KOPT-K1 (cell line): ENCODE results near the gene PRPH2.
"Not testable (repeated sequence)": the region's sequence is repeated elsewhere in the genome, so short reads cannot be mapped to it uniquely, and the experiment has no call there.

Experiments used
- H3K27ac ChIP-seq: fragments of 200-600 bp; sonication (generic); 2 replicates; pipeline ENCODE4 v1.5.1; 2016; ENCODE audit warnings: antibody characterized with exemption, mild to moderate bottlenecking, low read depth, low read length; ENCODE audit not compliant: poor library complexity, severe bottlenecking
- H3K36me3 ChIP-seq: fragments of 200-600 bp; sonication (generic); 2 replicates; pipeline ENCODE4 v1.5.1; 2017; ENCODE audit warnings: antibody characterized with exemption, mild to moderate bottlenecking, low read length, moderate library complexity; ENCODE audit not compliant: insufficient read depth
- H3K9me3 ChIP-seq: fragments of 200-600 bp; sonication (generic); 2 replicates; pipeline ENCODE4 v1.5.1; 2017; ENCODE audit warnings: antibody characterized with exemption, low read length, mild to moderate bottlenecking; ENCODE audit not compliant: insufficient read depth, poor library complexity, severe bottlenecking

Gene PRPH2

GRCh38 chr6:42696526-42697267, 25.7 kb downstream of the PRPH2 start:
- Histone ChIP-seq H3K36me3 (peaks cover 24% of the 10 kb centered on the region), H3K9me3 (no peaks in the 10 kb centered on the region), H3K27ac (no peak overlapping the region)

GRCh38 chr6:42694586-42694985, 27.8 kb downstream of the PRPH2 start:
- Histone ChIP-seq H3K9me3 (no peaks in the 10 kb centered on the region), H3K27ac (no peak overlapping the region), H3K36me3 (peaks cover 45% of the 10 kb centered on the region)

- no peaks in the 10 kb centered on the region for H3K9me3 ChIP-seq
- peaks cover 53% of the 10 kb centered on the region for H3K36me3 ChIP-seq
- peak overlapping the region; percentile 53 for H3K27ac ChIP-seq
Observed at GRCh38 chr6:42693725-42694323, 28.6 kb downstream of the PRPH2 start.

- Histone ChIP-seq H3K36me3 (peaks cover 67% of the 10 kb centered on the region), H3K27ac (no peak overlapping the region), H3K9me3 (no peaks in the 10 kb centered on the region)
Observed at GRCh38 chr6:42692137-42692911, 30.1 kb downstream of the PRPH2 start.

- H3K9me3 ChIP-seq = no peaks in the 10 kb centered on the region
- H3K36me3 ChIP-seq = peaks cover 68% of the 10 kb centered on the region
- no peak overlapping the region for H3K27ac ChIP-seq
Observed at GRCh38 chr6:42690872-42691271, 31.5 kb downstream of the PRPH2 start.

- Histone ChIP-seq H3K9me3 (no peaks in the 10 kb centered on the region), H3K36me3 (peaks cover 75% of the 10 kb centered on the region), H3K27ac (no peak overlapping the region)
Observed at GRCh38 chr6:42690151-42690702, 32.2 kb downstream of the PRPH2 start.

- H3K36me3 ChIP-seq = peaks cover 82% of the 10 kb centered on the region
- no peaks in the 10 kb centered on the region for H3K9me3 ChIP-seq
- H3K27ac ChIP-seq = no peak overlapping the region
Observed at GRCh38 chr6:42689371-42689770, 33.0 kb downstream of the PRPH2 start.

- peaks cover 85% of the 10 kb centered on the region for H3K36me3 ChIP-seq
- no peak overlapping the region for H3K27ac ChIP-seq
- no peaks in the 10 kb centered on the region for H3K9me3 ChIP-seq
Observed at GRCh38 chr6:42688281-42688680, 34.1 kb downstream of the PRPH2 start.

- H3K36me3 ChIP-seq = peaks cover 96% of the 10 kb centered on the region
Observed at GRCh38 chr6:42679358-42679757, 43.0 kb downstream of the PRPH2 start.

GRCh38 chr6:42674780-42675179, 47.6 kb downstream of the PRPH2 start:
- no peak overlapping the region for H3K27ac ChIP-seq
- peaks cover 97% of the 10 kb centered on the region for H3K36me3 ChIP-seq
- H3K9me3 ChIP-seq = no peaks in the 10 kb centered on the region

More at GRCh38 chr6:42679358-42679757, 43.0 kb downstream of the PRPH2 start:
- H3K9me3 ChIP-seq = no peaks in the 10 kb centered on the region
- H3K27ac ChIP-seq = no peak overlapping the region

GRCh38 chr6:42674368-42674767, 48.0 kb downstream of the PRPH2 start:
- H3K36me3 ChIP-seq = peaks cover 97% of the 10 kb centered on the region
- not testable (repeated sequence) for H3K27ac ChIP-seq, H3K9me3 ChIP-seq

- no peak overlapping the region for H3K27ac ChIP-seq
- H3K9me3 ChIP-seq = no peaks in the 10 kb centered on the region
- peaks cover 98% of the 10 kb centered on the region for H3K36me3 ChIP-seq
Observed at GRCh38 chr6:42664718-42665117, 57.7 kb downstream of the PRPH2 start.

- Histone ChIP-seq H3K9me3 (no peaks in the 10 kb centered on the region), H3K36me3 (peaks cover 98% of the 10 kb centered on the region), H3K27ac (no peak overlapping the region)
Observed at GRCh38 chr6:42661540-42662153, 60.8 kb downstream of the PRPH2 start.

GRCh38 chr6:42659806-42660205, 62.6 kb downstream of the PRPH2 start:
- Histone ChIP-seq H3K9me3 (no peaks in the 10 kb centered on the region), H3K36me3 (peaks cover 96% of the 10 kb centered on the region), H3K27ac (no peak overlapping the region)

- Histone ChIP-seq H3K36me3 (peaks cover 97% of the 10 kb centered on the region), H3K27ac (no peak overlapping the region), H3K9me3 (no peaks in the 10 kb centered on the region)
Observed at GRCh38 chr6:42653851-42654250, 68.5 kb downstream of the PRPH2 start.
